Sigmoid colon (tissue), 7 donors: ENCODE results near the gene LRRC74B. TPM values are rescaled to one million over a fixed set of nuclear protein-coding genes. Genes with fewer than 3 reads are reported as not detected.

ENCODE experiments used
- DNase-seq: peaks from one replicate; pipeline ENCODE4 v3.0.0-alpha.2; 2019
- H3K27ac ChIP-seq, 4 donors: fragments of 200-600 bp; sonication (generic); one replicate each; pipeline ENCODE4 v1.5.1; 2016 to 2019; ENCODE audit warnings: mild to moderate bottlenecking in 1 of 4
- H3K27me3 ChIP-seq, 3 donors: fragments of 200-600 bp; sonication (generic); one replicate each; pipeline ENCODE4 v1.5.1; 2019; ENCODE audit warnings: mild to moderate bottlenecking in 1 of 3
- H3K36me3 ChIP-seq, 4 donors: fragments of 200-600 bp; sonication (generic); one replicate each; pipeline ENCODE4 v1.5.1; 2016 to 2019
- H3K4me1 ChIP-seq, 4 donors: fragments of 200-600 bp; sonication (generic); one replicate each; pipeline ENCODE4 v1.5.1; 2017 to 2019
- H3K4me3 ChIP-seq, 4 donors: fragments of 200-600 bp; sonication (generic); one replicate each; pipeline ENCODE4 v1.5.1; 2017 to 2019; ENCODE audit warnings: mild to moderate bottlenecking in 2 of 4, moderate library complexity in 1 of 4
- H3K9me3 ChIP-seq, 4 donors: fragments of 200-600 bp in 3 of 4; sonication (generic) in 3 of 4; one replicate each; pipeline versions ENCODE4 v1.5.1 to v1.6.1; 2013 to 2019
- CTCF ChIP-seq, 4 experiments: fragments of 450-650 bp in 3 of 4; fragments of 200-600 bp in 1 of 4; IDR thresholded peaks; one replicate each; pipeline ENCODE4 v1.5.1; 2016 to 2019; ENCODE audit warnings: antibody characterized with exemption in 4 of 4, mild to moderate bottlenecking in 3 of 4, moderate library complexity in 2 of 4
- EP300 ChIP-seq, 4 donors: sonication (generic); formaldehyde crosslinking; IDR thresholded peaks; one replicate each; pipeline ENCODE4 v1.6.1; 2017; ENCODE audit warnings: antibody characterized with exemption in 4 of 4
- POLR2A ChIP-seq, 2 donors: fragments of 450-650 bp; IDR thresholded peaks; one replicate each; pipeline ENCODE4 v1.6.1; 2016; ENCODE audit warnings: antibody characterized with exemption in 2 of 2, mild to moderate bottlenecking in 2 of 2, moderate library complexity in 2 of 2
- POLR2AphosphoS5 ChIP-seq, 4 donors: sonication (generic); formaldehyde crosslinking; IDR thresholded peaks; one replicate each; pipeline ENCODE4 v1.6.1; 2017; ENCODE audit warnings: antibody characterized with exemption in 4 of 4
- WGBS, 2 donors: extraction: QIAGEN DNeasy Blood & Tissue Kit; methylation state at CpG; one replicate each; pipeline ENCODE4 v1.1.7; 2013; 5-methylcytosine and 5-hydroxymethylcytosine counted together
- intact Hi-C: fragments of 100-400 bp; cut with DNase I; formaldehyde crosslinking; loops from one replicate; pipeline ENCODE4 v1.15.1; 2023
- polyA plus RNA-seq, 3 donors: library from polyadenylated mRNA; stranded (reverse); fragments of 200-250 nt; gene quantifications; one replicate each; pipeline ENCODE4 v1.2.3, GENCODE V29; 2013
- small RNA-seq, 3 donors: library from RNA; depleted of rRNA; stranded (forward); fragments of <200 nt; gene quantifications; one replicate each; pipeline ENCODE3, GENCODE V24; 2016
- total RNA-seq, 4 donors: library from RNA; depleted of rRNA; stranded (reverse); fragments of >200 nt; gene quantifications; one replicate each; pipeline ENCODE4 v1.1.0, GENCODE V29; 2016
- donor health status: healthy with polysubstance abuse.
- donor health status: Bipolar disorder and iron deficiency.
- donor health status: healthy.

Gene LRRC74B
- total and polyA plus RNA-seq, 7 donors, result under 0.01 to 0.06 TPM; not detected in 5

- no peaks in the 10 kb centered on the region for H3K36me3 ChIP-seq
- no peak overlapping the region for H3K27ac ChIP-seq
- no peak for DNase-seq
- peaks cover 0 to 6% (median 6%) of the 10 kb centered on the region in 4 donors for H3K4me1 ChIP-seq
- peaks cover 0 to 5% (median 0%) of the 10 kb centered on the region in 3 donors for H3K27me3 ChIP-seq
- no peaks in the 10 kb centered on the region for H3K9me3 ChIP-seq
- no peak overlapping the region for H3K4me3 ChIP-seq
- WGBS, 2 donors, result 86 to 89% methylated on average over 3 of the region's 3 CpGs
- no peak for TF ChIP-seq POLR2AphosphoS5 (IDR thresholded peaks at IDR 0.05)
- TF ChIP-seq POLR2A (IDR thresholded peaks at IDR 0.05), result no peak
- no peak for TF ChIP-seq EP300 (IDR thresholded peaks at IDR 0.05)
- TF ChIP-seq CTCF (IDR thresholded peaks at IDR 0.05), result no peak
- intact Hi-C loops, result no loop called here
Observed at GRCh38 chr22:21104126-21104691, 58.5 kb downstream of the LRRC74B start.

DNA sequence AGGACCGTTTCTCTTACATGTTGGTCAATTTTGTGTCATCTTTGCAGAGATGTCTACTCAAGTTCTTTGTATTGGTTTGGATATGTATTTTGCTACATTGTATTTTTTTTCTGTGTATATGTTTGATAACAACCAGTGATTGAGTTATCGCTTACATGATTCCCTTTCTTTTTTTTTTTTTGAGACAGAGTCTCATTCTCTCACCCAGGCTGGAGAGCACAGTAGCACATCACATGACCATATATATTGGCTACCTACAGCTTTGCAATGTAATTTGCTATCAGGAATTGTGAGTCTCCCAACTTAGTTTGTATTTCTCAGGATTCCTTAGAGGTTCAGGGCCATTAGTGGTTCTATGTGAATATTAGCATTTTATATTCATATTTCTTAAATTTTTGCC is 59.5 kb downstream of the LRRC74B start:
- TF ChIP-seq EP300 (IDR thresholded peaks at IDR 0.05), result no peak
- TF ChIP-seq CTCF (IDR thresholded peaks at IDR 0.05), result no peak
- TF ChIP-seq POLR2AphosphoS5 (IDR thresholded peaks at IDR 0.05), result no peak
- no peak for TF ChIP-seq POLR2A (IDR thresholded peaks at IDR 0.05)
- peaks cover 0 to 1% (median 0%) of the 10 kb centered on the region in 3 donors for H3K27me3 ChIP-seq
- WGBS, 2 donors, result 85 to 89% methylated on average over 2 of the region's 2 CpGs
- DNase-seq, result no peak
- no peaks in the 10 kb centered on the region for H3K36me3 ChIP-seq
- H3K27ac ChIP-seq, result no peak overlapping the region
- peaks cover 0 to 6% (median 6%) of the 10 kb centered on the region in 4 donors for H3K4me1 ChIP-seq
- H3K9me3 ChIP-seq, result no peaks in the 10 kb centered on the region
- no peak overlapping the region for H3K4me3 ChIP-seq
- intact Hi-C loops, result no loop called here

DNA sequence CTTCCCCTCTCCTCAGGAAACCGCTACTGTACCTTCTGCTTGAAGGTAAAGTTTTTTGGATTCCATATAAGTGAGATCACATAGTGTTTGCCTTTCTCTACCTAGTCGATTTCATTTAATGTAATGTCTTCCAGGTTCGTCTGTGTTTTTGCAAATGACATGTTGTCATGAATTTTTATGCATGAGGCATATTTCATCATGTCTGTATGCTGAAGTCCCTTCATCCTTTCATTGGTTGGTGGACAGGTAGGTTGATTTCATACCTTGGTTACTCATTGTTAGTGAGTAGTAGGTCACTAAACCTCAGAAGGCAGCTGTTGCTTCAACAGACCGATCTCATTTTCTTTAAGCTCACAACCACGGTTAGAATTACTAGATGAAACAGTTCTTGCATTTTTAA is 60.3 kb downstream of the LRRC74B start:
- WGBS, 2 donors, result 69 to 84% methylated on average over 5 of the region's 5 CpGs
- Histone ChIP-seq H3K27ac (no peak overlapping the region), H3K4me3 (no peak overlapping the region), H3K27me3 (no peaks in the 10 kb centered on the region), H3K4me1 (peaks cover 0 to 6% (median 6%) of the 10 kb centered on the region in 4 donors), H3K36me3 (no peaks in the 10 kb centered on the region), H3K9me3 (no peaks in the 10 kb centered on the region)
- no peak for DNase-seq
- TF ChIP-seq EP300 (IDR thresholded peaks at IDR 0.05), result no peak
- TF ChIP-seq POLR2AphosphoS5 (IDR thresholded peaks at IDR 0.05), result no peak
- no peak for TF ChIP-seq CTCF (IDR thresholded peaks at IDR 0.05)
- TF ChIP-seq POLR2A (IDR thresholded peaks at IDR 0.05), result no peak
- intact Hi-C loops, result no loop called here

GRCh38 chr22:21108379-21109115 is 62.8 kb downstream of the LRRC74B start:
- no peak for TF ChIP-seq POLR2A (IDR thresholded peaks at IDR 0.05)
- TF ChIP-seq POLR2AphosphoS5 (IDR thresholded peaks at IDR 0.05), result no peak
- no peak for TF ChIP-seq CTCF (IDR thresholded peaks at IDR 0.05)
- TF ChIP-seq EP300 (IDR thresholded peaks at IDR 0.05), result no peak
- Histone ChIP-seq H3K9me3 (no peaks in the 10 kb centered on the region), H3K36me3 (no peaks in the 10 kb centered on the region), H3K27me3 (no peaks in the 10 kb centered on the region), H3K4me1 (no peaks in the 10 kb centered on the region), H3K4me3 (no peak overlapping the region), H3K27ac (no peak overlapping the region)
- DNase-seq, result no peak
- intact Hi-C loops, result no loop called here
- WGBS, 2 donors, result 72 to 90% methylated on average over 4 of the region's 4 CpGs

Small RNA genes within 50 kb of the gene (small RNA-seq; reads per million reads assigned to genes)
- 0 reads per million in 3 donors for gene MIR649

Other genes with a start within 250 kb of the LRRC74B start
- 100 to 1,000 TPM in 1 of 4 donors, 10 to 100 TPM in 3; 63.5 to 137 (median 75.0) TPM for gene PI4KA, start 187.1 kb upstream of the LRRC74B start, total RNA-seq
- 10 to 100 TPM; 26.1 to 53.7 (median 26.4) TPM for gene PI4KA, start 187.1 kb upstream of the LRRC74B start, polyA plus RNA-seq
- gene SNAP29, start 186.9 kb upstream of the LRRC74B start, total RNA-seq, result 10 to 100 TPM; 20.0 to 25.5 (median 22.8) TPM
- 10 to 100 TPM; 16.2 to 24.0 (median 20.2) TPM for gene SNAP29, start 186.9 kb upstream of the LRRC74B start, polyA plus RNA-seq
- 10 to 100 TPM; 35.6 to 37.1 (median 36.4) TPM for gene CRKL, start 128.5 kb upstream of the LRRC74B start, total RNA-seq
- 10 to 100 TPM; 16.8 to 25.0 (median 21.3) TPM for gene CRKL, start 128.5 kb upstream of the LRRC74B start, polyA plus RNA-seq
- 1 to 10 TPM in 3 of 4 donors, under 1 TPM in 1; 0.66 to 1.9 (median 1.3) TPM for gene AIFM3, start 78.7 kb upstream of the LRRC74B start, total RNA-seq
- gene AIFM3, start 78.7 kb upstream of the LRRC74B start, polyA plus RNA-seq, result 100 to 1,000 TPM in 1 of 3 donors, 10 to 100 TPM in 2; 72.6 to 105 (median 91.3) TPM
- gene LZTR1, start 63.6 kb upstream of the LRRC74B start, total RNA-seq, result 10 to 100 TPM; 30.8 to 50.4 (median 35.8) TPM
- 10 to 100 TPM; 10.2 to 40.5 (median 12.5) TPM for gene LZTR1, start 63.6 kb upstream of the LRRC74B start, polyA plus RNA-seq
- gene THAP7, start 43.8 kb upstream of the LRRC74B start, total RNA-seq, result 10 to 100 TPM; 39.2 to 59.4 (median 45.4) TPM
- gene THAP7, start 43.8 kb upstream of the LRRC74B start, polyA plus RNA-seq, result 10 to 100 TPM; 19.9 to 32.0 (median 22.2) TPM
- 1 to 10 TPM; 1.1 to 2.0 (median 1.3) TPM for gene P2RX6, start 30.8 kb upstream of the LRRC74B start, total RNA-seq
- gene P2RX6, start 30.8 kb upstream of the LRRC74B start, polyA plus RNA-seq, result under 1 TPM in 2 of 3 donors, not detected in 1; under 0.01 to 0.77 TPM
- gene SLC7A4, start 13.4 kb upstream of the LRRC74B start, total RNA-seq, result under 1 TPM in 3 of 4 donors, not detected in 1; 0.16 to 0.71 (median 0.41) TPM
- 1 to 10 TPM in 2 of 3 donors, under 1 TPM in 1; 0.46 to 2.6 (median 1.2) TPM for gene SLC7A4, start 13.4 kb upstream of the LRRC74B start, polyA plus RNA-seq